GM10266 (cell line): ENCODE measurements around the gene GATAD2B.

ENCODE experiments used
- DNase-seq: peaks from one replicate; pipeline ENCODE4 v3.0.0; 2012; ENCODE audit errors: extremely low spot score
- TF ChIP-seq, protein P1 (sequence below): IDR thresholded peaks from 2 replicates; pipeline ENCODE4 v1.5.1; 2012; ENCODE audit warnings: mild to moderate bottlenecking, low read depth; ENCODE audit not compliant: control insufficient read depth, insufficient read depth; ENCODE audit errors: missing control alignments

The GATAD2B gene

DNA sequence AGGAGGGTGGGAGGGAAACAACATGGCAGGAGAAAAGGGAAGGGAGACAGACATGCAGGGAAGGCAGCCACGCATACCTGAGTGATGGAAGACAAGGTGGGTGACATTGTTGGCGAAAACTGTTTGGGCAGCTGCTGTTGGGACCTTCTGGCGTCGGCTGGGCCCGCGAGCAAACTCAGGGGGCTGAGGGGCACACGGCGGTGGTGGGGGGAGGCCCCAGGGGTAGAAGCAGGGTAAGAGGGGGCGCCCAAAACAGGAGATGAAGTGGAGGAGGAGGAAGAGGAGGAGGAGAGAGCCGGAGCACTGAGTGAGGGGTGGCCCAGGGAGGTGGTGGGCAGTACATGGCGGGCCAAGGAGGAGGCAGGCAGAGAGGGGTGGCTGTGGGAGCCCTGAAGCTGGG is 28.4 kb upstream of the GATAD2B start:
- TF ChIP-seq, protein P1, sequence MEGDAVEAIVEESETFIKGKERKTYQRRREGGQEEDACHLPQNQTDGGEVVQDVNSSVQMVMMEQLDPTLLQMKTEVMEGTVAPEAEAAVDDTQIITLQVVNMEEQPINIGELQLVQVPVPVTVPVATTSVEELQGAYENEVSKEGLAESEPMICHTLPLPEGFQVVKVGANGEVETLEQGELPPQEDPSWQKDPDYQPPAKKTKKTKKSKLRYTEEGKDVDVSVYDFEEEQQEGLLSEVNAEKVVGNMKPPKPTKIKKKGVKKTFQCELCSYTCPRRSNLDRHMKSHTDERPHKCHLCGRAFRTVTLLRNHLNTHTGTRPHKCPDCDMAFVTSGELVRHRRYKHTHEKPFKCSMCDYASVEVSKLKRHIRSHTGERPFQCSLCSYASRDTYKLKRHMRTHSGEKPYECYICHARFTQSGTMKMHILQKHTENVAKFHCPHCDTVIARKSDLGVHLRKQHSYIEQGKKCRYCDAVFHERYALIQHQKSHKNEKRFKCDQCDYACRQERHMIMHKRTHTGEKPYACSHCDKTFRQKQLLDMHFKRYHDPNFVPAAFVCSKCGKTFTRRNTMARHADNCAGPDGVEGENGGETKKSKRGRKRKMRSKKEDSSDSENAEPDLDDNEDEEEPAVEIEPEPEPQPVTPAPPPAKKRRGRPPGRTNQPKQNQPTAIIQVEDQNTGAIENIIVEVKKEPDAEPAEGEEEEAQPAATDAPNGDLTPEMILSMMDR = no peak
- DNase-seq = no peak

DNA sequence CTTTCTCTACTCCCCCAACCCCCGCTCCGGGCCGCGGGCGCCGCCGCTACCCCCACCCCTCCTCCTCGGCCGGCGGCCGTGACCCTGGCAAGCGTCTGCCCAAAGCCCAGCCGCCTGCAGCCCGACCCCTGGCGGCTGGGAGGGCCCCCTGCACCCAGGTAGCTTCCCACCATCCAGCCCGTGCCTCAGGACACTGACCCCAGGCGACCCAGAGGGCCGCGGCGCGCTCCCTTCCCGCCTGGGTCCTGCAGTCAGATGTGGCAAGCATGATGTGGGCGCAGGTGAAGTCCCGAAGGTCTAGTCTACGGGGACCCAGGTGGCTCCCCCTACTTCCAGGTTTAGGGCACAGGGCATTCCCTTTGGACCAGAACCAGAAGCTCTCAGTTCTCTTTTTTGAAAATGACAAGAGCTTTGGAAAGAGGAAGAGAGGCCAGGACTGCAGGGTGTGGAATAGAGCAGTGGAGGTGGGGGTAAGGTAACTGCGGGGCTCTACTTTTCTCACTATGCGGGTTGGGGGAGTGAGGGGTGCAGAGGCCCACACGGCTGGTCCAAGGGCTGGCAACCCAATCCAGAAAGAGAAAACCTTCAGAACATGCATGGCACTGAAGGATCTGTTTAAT is 24.0 kb upstream of the GATAD2B start, which contains the start of gene DENND4B:
Gene DENND4B (minus strand): TSS at position 97 of the 620 bp plus-strand sequence. CDS start 2,344 bp downstream, outside the sequence.
- DNase-seq = peak; percentile 96
- TF ChIP-seq, protein P1 = peak; percentile 97

DNA sequence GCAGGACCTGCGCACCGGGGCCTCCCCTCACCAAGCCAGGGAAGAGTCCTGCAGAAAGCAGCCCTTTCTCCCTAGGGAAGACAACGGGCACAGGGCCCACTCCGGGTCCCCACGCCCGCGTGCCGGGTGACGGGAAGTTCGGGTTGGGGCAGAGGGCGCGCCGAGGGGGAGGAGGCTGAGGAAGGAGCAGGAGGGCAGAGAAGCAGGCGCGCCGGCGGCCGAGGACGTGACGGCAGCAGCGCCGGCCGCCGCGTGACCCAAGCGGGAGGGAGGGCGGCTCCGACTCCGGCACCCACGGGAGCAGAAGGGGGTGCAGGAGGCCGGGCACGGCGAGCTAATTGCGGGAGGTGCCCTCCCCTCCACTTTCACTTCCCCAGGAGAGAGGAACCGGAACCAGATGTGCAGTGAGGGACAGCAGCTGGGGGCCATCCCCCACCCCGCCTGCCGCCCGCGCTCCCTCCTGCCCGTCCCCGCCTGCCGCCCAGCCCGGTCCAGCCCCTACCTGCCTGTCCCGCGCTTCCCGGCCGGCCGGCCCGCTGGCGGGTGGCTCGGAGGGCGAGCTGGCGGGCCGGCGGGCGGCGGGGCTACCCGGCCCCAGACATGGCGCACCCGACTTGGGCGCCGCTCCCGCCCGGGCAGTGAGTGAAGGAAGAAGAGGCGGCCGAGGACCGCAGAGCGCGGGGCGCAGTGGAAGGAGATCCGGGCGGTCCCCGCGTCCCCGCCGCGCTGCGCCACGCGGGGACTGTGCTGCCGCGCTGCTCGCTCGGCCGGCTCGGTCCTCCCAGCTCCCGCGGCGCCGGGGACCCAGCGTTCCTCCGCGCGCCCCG is 23.2 kb upstream of the GATAD2B start:
- peak; percentile 94 for DNase-seq

DNA sequence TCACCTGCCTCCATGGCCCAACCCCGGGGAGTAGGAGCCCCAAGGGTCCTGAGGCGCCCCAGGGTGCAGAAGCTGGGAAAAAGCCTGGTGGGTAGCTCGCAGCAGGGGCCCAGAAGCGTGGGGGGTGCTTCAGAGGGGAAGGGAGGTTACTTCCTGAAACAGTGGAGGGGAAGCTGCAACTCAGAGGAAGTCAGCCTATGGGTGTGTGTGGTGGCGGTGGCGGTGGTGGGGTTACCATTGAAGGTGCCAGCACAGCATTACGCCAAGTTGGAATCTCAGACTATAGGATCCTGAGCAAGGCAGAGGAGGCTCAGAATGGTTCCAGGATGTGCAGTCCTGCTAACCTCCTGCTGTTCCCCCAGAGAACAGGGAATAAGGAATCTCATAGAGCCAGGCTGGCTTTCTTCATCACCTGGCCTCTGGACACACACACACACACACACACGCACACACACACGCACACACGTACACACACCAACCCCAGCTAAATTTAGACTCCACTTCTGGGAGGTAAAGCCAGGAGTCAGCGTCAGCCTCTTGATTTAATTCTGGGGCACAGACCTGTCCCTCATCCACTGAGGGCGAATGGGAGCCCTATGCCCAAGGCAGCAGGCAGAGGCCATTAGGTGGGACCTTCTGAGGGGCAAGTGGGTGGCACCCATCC is 22.5 kb upstream of the GATAD2B start:
- peak; percentile 85 for DNase-seq
- TF ChIP-seq, protein P1 = no peak

More for the DNA sequence above, 23.2 kb upstream of the GATAD2B start:
- TF ChIP-seq, protein P1 = no peak

DNA sequence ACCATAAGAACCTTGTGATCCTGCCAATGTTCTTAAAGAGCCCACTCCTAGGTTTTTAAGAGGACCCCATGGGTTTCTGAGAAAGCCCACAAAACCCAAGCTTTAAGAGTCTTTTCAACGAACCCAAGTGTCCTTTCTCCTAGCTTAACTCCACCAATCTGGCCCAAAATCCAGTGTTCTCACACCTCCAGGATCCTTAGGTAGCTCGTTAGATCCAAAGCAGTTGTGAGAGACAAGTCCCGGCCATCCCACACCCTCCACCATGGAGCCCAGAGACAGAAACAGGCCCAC is 22.0 kb upstream of the GATAD2B start:
- no peak for DNase-seq
- TF ChIP-seq, protein P1 = no peak

DNA sequence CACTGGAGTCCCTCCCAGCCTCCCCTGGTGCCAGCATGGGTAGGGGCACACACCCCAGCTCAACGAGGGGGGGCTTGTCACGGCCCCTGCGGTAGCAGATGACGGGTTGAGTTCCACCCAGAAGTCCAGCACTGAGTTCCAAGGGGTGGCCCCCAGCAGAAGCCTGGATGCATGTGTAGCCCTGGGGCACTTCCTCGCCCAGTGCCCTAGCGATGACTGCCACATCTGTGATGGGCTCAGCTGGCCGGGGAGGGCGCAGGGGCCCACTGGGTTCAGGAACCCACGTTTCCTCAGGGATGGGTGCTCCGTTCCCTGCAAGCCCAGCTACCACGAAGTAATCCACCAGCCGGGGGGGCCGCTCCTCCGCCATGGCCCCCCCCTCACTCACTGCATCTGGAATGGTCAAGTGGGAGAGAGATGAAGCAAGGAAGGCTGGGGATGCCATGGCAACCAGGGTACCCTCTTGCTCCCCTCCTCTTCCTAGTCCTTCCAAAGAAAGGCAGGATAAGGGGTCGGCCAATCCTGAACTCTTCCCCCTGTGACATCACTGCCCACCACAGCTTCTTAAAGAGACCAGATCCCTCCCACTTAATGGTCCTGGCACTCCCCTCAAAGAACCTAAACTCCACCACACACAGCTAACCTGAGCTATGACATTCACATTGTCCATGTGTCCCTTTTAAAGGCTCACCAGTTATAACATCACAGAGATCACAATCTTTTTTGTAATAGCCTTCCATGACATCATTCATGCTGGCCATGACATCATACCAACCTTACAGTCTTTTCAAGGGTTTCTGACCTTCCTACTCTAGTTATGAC is 21.4 kb upstream of the GATAD2B start:
- no peak for DNase-seq

More for the DNA sequence above, 21.4 kb upstream of the GATAD2B start:
- TF ChIP-seq, protein P1 = no peak
